Activated naive CD8-positive, alpha-beta T cell treated with anti-CD3 and anti-CD28 coated beads, Interleukin-2, amount 50 U/mL, for 24 hours (primary cell): ENCODE results near the gene TTC29.
A peak's percentile ranks its signal among the peaks of the same experiment; 100 is the strongest.

ENCODE experiments used
- ATAC-seq: fragments of 150-1000 bp; cut with Tn5 transposase; one replicate; pipeline ENCODE4 v1.10.0; 2021
- DNase-seq: peaks from one replicate; pipeline ENCODE4 v3.0.0; 2021
- H3K27ac Mint-ChIP-seq: one replicate; pipeline ENCODE4 v1.8.0; 2021; ENCODE audit warnings: mild to moderate bottlenecking, mixed read lengths
- H3K27me3 Mint-ChIP-seq: one replicate; pipeline ENCODE4 v1.8.0; 2021; ENCODE audit warnings: mixed read lengths
- H3K36me3 Mint-ChIP-seq: one replicate; pipeline ENCODE4 v1.8.0; 2021; ENCODE audit warnings: low read depth, mixed read lengths
- H3K4me1 Mint-ChIP-seq: one replicate; pipeline ENCODE4 v1.8.0; 2021; ENCODE audit warnings: mixed read lengths
- H3K4me3 Mint-ChIP-seq: one replicate; pipeline ENCODE4 v1.8.0; 2021; ENCODE audit warnings: mild to moderate bottlenecking, moderate library complexity, mixed read lengths
- H3K9me3 Mint-ChIP-seq: one replicate; pipeline ENCODE4 v1.8.0; 2021; ENCODE audit warnings: mixed read lengths

TTC29 gene

GRCh38 chr4:146945556-146946374 is at the start of gene TTC29:
TTC29 (minus strand) TSS chr4:146945864; CDS start chr4:146939895, 5,969 bp downstream.
- peaks cover 35% of the 10 kb centered on the region for H3K4me1 Mint-ChIP-seq
- H3K9me3 Mint-ChIP-seq = no peaks in the 10 kb centered on the region
- H3K27me3 Mint-ChIP-seq = peaks cover 27% of the 10 kb centered on the region
- no peaks in the 10 kb centered on the region for H3K36me3 Mint-ChIP-seq
- H3K4me3 Mint-ChIP-seq = peak within 1 kb of the TSS; percentile 78
- DNase-seq (peak; percentile 89), ATAC-seq (peak; percentile 99)
- no peak within 1 kb of the TSS for H3K27ac Mint-ChIP-seq

- H3K36me3 Mint-ChIP-seq = no peaks in the 10 kb centered on the region
- no peak overlapping the region for H3K4me3 Mint-ChIP-seq
- H3K27me3 Mint-ChIP-seq = no peaks in the 10 kb centered on the region
- no peak overlapping the region for H3K27ac Mint-ChIP-seq
- no peaks in the 10 kb centered on the region for H3K9me3 Mint-ChIP-seq
- ATAC-seq = no peak
- no peak for DNase-seq
- H3K4me1 Mint-ChIP-seq = no peaks in the 10 kb centered on the region
Observed at GRCh38 chr4:146981651-146982050, 36.0 kb upstream of the TTC29 start.

- no peaks in the 10 kb centered on the region for H3K4me1 Mint-ChIP-seq
- no peak for ATAC-seq
- no peak overlapping the region for H3K27ac Mint-ChIP-seq
- H3K36me3 Mint-ChIP-seq = no peaks in the 10 kb centered on the region
- H3K4me3 Mint-ChIP-seq = no peak overlapping the region
- H3K27me3 Mint-ChIP-seq = peaks cover 2% of the 10 kb centered on the region
- DNase-seq = no peak
- no peaks in the 10 kb centered on the region for H3K9me3 Mint-ChIP-seq
Observed at GRCh38 chr4:146978641-146979040, 33.0 kb upstream of the TTC29 start.

- Mint-ChIP-seq H3K4me3 (no peak overlapping the region), H3K4me1 (no peaks in the 10 kb centered on the region), H3K36me3 (no peaks in the 10 kb centered on the region), H3K27me3 (peaks cover 5% of the 10 kb centered on the region), H3K27ac (no peak overlapping the region), H3K9me3 (no peaks in the 10 kb centered on the region)
- DNase-seq (no peak), ATAC-seq (no peak)
Observed at GRCh38 chr4:146976145-146976544, 30.5 kb upstream of the TTC29 start.

- Mint-ChIP-seq H3K27ac (no peak overlapping the region), H3K9me3 (no peaks in the 10 kb centered on the region), H3K4me1 (no peaks in the 10 kb centered on the region), H3K27me3 (peaks cover 5% of the 10 kb centered on the region), H3K36me3 (no peaks in the 10 kb centered on the region), H3K4me3 (no peak overlapping the region)
- ATAC-seq = no peak
- DNase-seq = no peak
Observed at GRCh38 chr4:146975527-146975926, 29.9 kb upstream of the TTC29 start.

GRCh38 chr4:146975036-146975435 is 29.4 kb upstream of the TTC29 start:
- H3K27ac Mint-ChIP-seq = no peak overlapping the region

GRCh38 chr4:146972036-146972435 is 26.4 kb upstream of the TTC29 start:
- Mint-ChIP-seq H3K27me3 (peaks cover 5% of the 10 kb centered on the region), H3K4me1 (no peaks in the 10 kb centered on the region), H3K4me3 (no peak overlapping the region), H3K9me3 (no peaks in the 10 kb centered on the region), H3K36me3 (no peaks in the 10 kb centered on the region), H3K27ac (no peak overlapping the region)
- ATAC-seq (no peak), DNase-seq (no peak)

More at GRCh38 chr4:146975036-146975435, 29.4 kb upstream of the TTC29 start:
- Mint-ChIP-seq H3K4me1 (no peaks in the 10 kb centered on the region), H3K36me3 (no peaks in the 10 kb centered on the region), H3K4me3 (no peak overlapping the region), H3K27me3 (peaks cover 5% of the 10 kb centered on the region), H3K9me3 (no peaks in the 10 kb centered on the region)
- no peak for ATAC-seq
- no peak for DNase-seq

- peaks cover 4% of the 10 kb centered on the region for H3K9me3 Mint-ChIP-seq
- H3K36me3 Mint-ChIP-seq = no peaks in the 10 kb centered on the region
- no peak for ATAC-seq
- no peak for DNase-seq
- H3K4me1 Mint-ChIP-seq = no peaks in the 10 kb centered on the region
- no peak overlapping the region for H3K4me3 Mint-ChIP-seq
- H3K27me3 Mint-ChIP-seq = peaks cover 4% of the 10 kb centered on the region
- no peak overlapping the region for H3K27ac Mint-ChIP-seq
Observed at GRCh38 chr4:146969126-146969525, 23.5 kb upstream of the TTC29 start.

GRCh38 chr4:146960634-146961033 is 15.0 kb upstream of the TTC29 start:
- no peaks in the 10 kb centered on the region for H3K36me3 Mint-ChIP-seq
- H3K27ac Mint-ChIP-seq = no peak overlapping the region
- H3K9me3 Mint-ChIP-seq = no peaks in the 10 kb centered on the region
- DNase-seq (no peak), ATAC-seq (no peak)
- peaks cover 9% of the 10 kb centered on the region for H3K27me3 Mint-ChIP-seq
- no peaks in the 10 kb centered on the region for H3K4me1 Mint-ChIP-seq
- H3K4me3 Mint-ChIP-seq = no peak overlapping the region

GRCh38 chr4:146959692-146960091 is 14.0 kb upstream of the TTC29 start:
- DNase-seq = no peak

GRCh38 chr4:146957237-146957636 is 11.6 kb upstream of the TTC29 start:
- Mint-ChIP-seq H3K27ac (no peak overlapping the region), H3K27me3 (peaks cover 25% of the 10 kb centered on the region), H3K9me3 (no peaks in the 10 kb centered on the region), H3K36me3 (no peaks in the 10 kb centered on the region), H3K4me1 (no peaks in the 10 kb centered on the region), H3K4me3 (no peak overlapping the region)
- no peak for ATAC-seq
- no peak for DNase-seq

More at GRCh38 chr4:146959692-146960091, 14.0 kb upstream of the TTC29 start:
- Mint-ChIP-seq H3K9me3 (no peaks in the 10 kb centered on the region), H3K4me1 (no peaks in the 10 kb centered on the region), H3K27ac (no peak overlapping the region), H3K4me3 (no peak overlapping the region), H3K27me3 (peaks cover 17% of the 10 kb centered on the region), H3K36me3 (no peaks in the 10 kb centered on the region)
- no peak for ATAC-seq

- Mint-ChIP-seq H3K27ac (no peak overlapping the region), H3K4me3 (no peak overlapping the region), H3K4me1 (no peaks in the 10 kb centered on the region), H3K27me3 (peaks cover 32% of the 10 kb centered on the region), H3K9me3 (no peaks in the 10 kb centered on the region), H3K36me3 (no peaks in the 10 kb centered on the region)
- no peak for DNase-seq
- ATAC-seq = no peak
Observed at GRCh38 chr4:146952896-146953295, 7.2 kb upstream of the TTC29 start.

- Mint-ChIP-seq H3K9me3 (no peaks in the 10 kb centered on the region), H3K27ac (no peak overlapping the region), H3K36me3 (no peaks in the 10 kb centered on the region), H3K27me3 (peaks cover 33% of the 10 kb centered on the region), H3K4me1 (peaks cover 28% of the 10 kb centered on the region), H3K4me3 (no peak overlapping the region)
- no peak for DNase-seq
- no peak for ATAC-seq
Observed at GRCh38 chr4:146949559-146949958, 3.9 kb upstream of the TTC29 start.

- Mint-ChIP-seq H3K36me3 (no peaks in the 10 kb centered on the region), H3K27ac (no peak overlapping the region), H3K27me3 (peaks cover 20% of the 10 kb centered on the region)
Observed at GRCh38 chr4:146943691-146944375, 1.8 kb downstream of the TTC29 start.

GRCh38 chr4:146932116-146932515 is 13.5 kb downstream of the TTC29 start:
- Mint-ChIP-seq H3K4me3 (no peak overlapping the region), H3K9me3 (no peaks in the 10 kb centered on the region), H3K36me3 (no peaks in the 10 kb centered on the region), H3K27me3 (peaks cover 11% of the 10 kb centered on the region), H3K4me1 (no peaks in the 10 kb centered on the region), H3K27ac (no peak overlapping the region)
- ATAC-seq = no peak
- no peak for DNase-seq

More at GRCh38 chr4:146943691-146944375, 1.8 kb downstream of the TTC29 start:
- Mint-ChIP-seq H3K4me3 (no peak overlapping the region), H3K4me1 (peaks cover 35% of the 10 kb centered on the region), H3K9me3 (no peaks in the 10 kb centered on the region)
- DNase-seq = no peak
- ATAC-seq = no peak
